SJSA1 (cell line): ENCODE results near the gene TRIM2. TPM values are rescaled to one million over a fixed set of nuclear protein-coding genes. Genes with fewer than 3 reads are reported as not detected.
A peak's percentile ranks its signal among the peaks of the same experiment; 100 is the strongest.

Source experiments
- DNase-seq, 2 experiments: peaks; one replicate each; pipeline ENCODE4 v3.0.0-alpha.2; 2015 to 2020; ENCODE audit warnings: low spot score in 2 of 2, low read depth in 1 of 2
- H3K27ac ChIP-seq: fragments of 250-450 bp; sonication (Bioruptor Pico); 2 replicates; pipeline ENCODE4 v1.5.1; 2020; ENCODE audit warnings: mild to moderate bottlenecking, moderate library complexity
- H3K27me3 ChIP-seq: fragments of 250-450 bp; sonication (Bioruptor Pico); replicated peaks from 2 replicates; pipeline ENCODE4 v1.5.1; 2020; ENCODE audit warnings: mild to moderate bottlenecking, moderate library complexity
- H3K36me3 ChIP-seq: fragments of 250-450 bp; sonication (Bioruptor Pico); 2 replicates; pipeline ENCODE4 v1.5.1; 2020; ENCODE audit warnings: mild to moderate bottlenecking
- H3K4me1 ChIP-seq: fragments of 250-450 bp; sonication (Bioruptor Pico); replicated peaks from 2 replicates; pipeline ENCODE4 v1.6.1; 2021; ENCODE audit warnings: mild to moderate bottlenecking
- H3K4me3 ChIP-seq: fragments of 250-450 bp; sonication (Bioruptor Pico); 2 replicates; pipeline ENCODE4 v1.5.1; 2020; ENCODE audit warnings: mild to moderate bottlenecking
- H3K9me3 ChIP-seq: fragments of 250-450 bp; sonication (Bioruptor Pico); replicated peaks from 2 replicates; pipeline ENCODE4 v1.5.1; 2020; ENCODE audit warnings: mild to moderate bottlenecking
- total RNA-seq: library from RNA; depleted of rRNA; stranded (reverse); fragments of >200 nt; shearing (Covaris generic); gene quantifications from 2 replicates; pipeline ENCODE4 v1.2.3, GENCODE V29; 2014

Gene TRIM2
- total RNA-seq, 1 experiment from 2014 or later: 22.4 TPM

- H3K4me3 ChIP-seq: no peak overlapping the region
- no peak overlapping the region for H3K27ac ChIP-seq
Measured at GRCh38 chr4:153252122-153252521, 47.9 kb downstream of the TRIM2 start.

GRCh38 chr4:153255233-153255632, 51.0 kb downstream of the TRIM2 start:
- no peaks in the 10 kb centered on the region; the same call in 1 of the 2 replicates for H3K36me3 ChIP-seq
- no peaks in the 10 kb centered on the region for H3K9me3 ChIP-seq
- no peak overlapping the region for H3K4me3 ChIP-seq
- no peaks in the 10 kb centered on the region for H3K27me3 ChIP-seq
- DNase-seq: no peak
- peaks cover 12% of the 10 kb centered on the region for H3K4me1 ChIP-seq
- H3K27ac ChIP-seq: no peak overlapping the region

More at GRCh38 chr4:153252122-153252521, 47.9 kb downstream of the TRIM2 start:
- no peak for DNase-seq
- no peaks in the 10 kb centered on the region for H3K27me3 ChIP-seq
- H3K36me3 ChIP-seq: no peaks in the 10 kb centered on the region; the same call in 1 of the 2 replicates
- H3K4me1 ChIP-seq: peaks cover 21% of the 10 kb centered on the region
- H3K9me3 ChIP-seq: no peaks in the 10 kb centered on the region

- H3K4me3 ChIP-seq: no peak overlapping the region
- H3K27ac ChIP-seq: no peak overlapping the region
- H3K36me3 ChIP-seq: no peaks in the 10 kb centered on the region; the same call in 1 of the 2 replicates
- H3K9me3 ChIP-seq: no peaks in the 10 kb centered on the region; the same call in 1 of the 2 replicates
- peak; percentile 48 to 74 for DNase-seq
- no peaks in the 10 kb centered on the region for H3K27me3 ChIP-seq
- peaks cover 18% of the 10 kb centered on the region for H3K4me1 ChIP-seq
Measured at GRCh38 chr4:153257151-153257620, 52.9 kb downstream of the TRIM2 start.

- no peak for DNase-seq
- Histone ChIP-seq H3K27me3 (no peaks in the 10 kb centered on the region), H3K36me3 (no peaks in the 10 kb centered on the region; the same call in 1 of the 2 replicates), H3K9me3 (no peaks in the 10 kb centered on the region; the same call in 1 of the 2 replicates), H3K4me1 (peaks cover 18% of the 10 kb centered on the region), H3K4me3 (no peak overlapping the region), H3K27ac (no peak overlapping the region)
Measured at GRCh38 chr4:153257991-153258390, 53.7 kb downstream of the TRIM2 start.

- Histone ChIP-seq H3K27ac (no peak overlapping the region), H3K9me3 (no peaks in the 10 kb centered on the region; the same call in 1 of the 2 replicates), H3K4me1 (peaks cover 18% of the 10 kb centered on the region), H3K4me3 (no peak overlapping the region), H3K36me3 (no peaks in the 10 kb centered on the region; the same call in 1 of the 2 replicates), H3K27me3 (no peaks in the 10 kb centered on the region)
- DNase-seq: no peak
Measured at GRCh38 chr4:153258750-153259149, 54.5 kb downstream of the TRIM2 start.

GRCh38 chr4:153259661-153260060, 55.4 kb downstream of the TRIM2 start:
- no peak overlapping the region for H3K4me3 ChIP-seq
- H3K4me1 ChIP-seq: peaks cover 18% of the 10 kb centered on the region
- DNase-seq: no peak
- H3K9me3 ChIP-seq: no peaks in the 10 kb centered on the region; the same call in 1 of the 2 replicates
- no peaks in the 10 kb centered on the region; the same call in 1 of the 2 replicates for H3K36me3 ChIP-seq
- no peak overlapping the region for H3K27ac ChIP-seq
- no peaks in the 10 kb centered on the region for H3K27me3 ChIP-seq

- Histone ChIP-seq H3K4me1 (peaks cover 18% of the 10 kb centered on the region), H3K27ac (no peak overlapping the region), H3K9me3 (no peaks in the 10 kb centered on the region; the same call in 1 of the 2 replicates), H3K27me3 (no peaks in the 10 kb centered on the region), H3K36me3 (no peaks in the 10 kb centered on the region; the same call in 1 of the 2 replicates), H3K4me3 (no peak overlapping the region)
- no peak for DNase-seq
Measured at GRCh38 chr4:153260132-153260531, 55.9 kb downstream of the TRIM2 start.

GRCh38 chr4:153260553-153261300, 56.5 kb downstream of the TRIM2 start:
- Histone ChIP-seq H3K36me3 (no peaks in the 10 kb centered on the region; the same call in 1 of the 2 replicates), H3K27ac (no peak overlapping the region), H3K27me3 (no peaks in the 10 kb centered on the region), H3K9me3 (no peaks in the 10 kb centered on the region; the same call in none of the 2 replicates), H3K4me1 (peaks cover 18% of the 10 kb centered on the region), H3K4me3 (no peak overlapping the region)
- DNase-seq: peak in 1 of 2 experiments; percentile 49

GRCh38 chr4:153261461-153261860, 57.2 kb downstream of the TRIM2 start:
- DNase-seq: no peak
- Histone ChIP-seq H3K36me3 (no peaks in the 10 kb centered on the region), H3K27me3 (no peaks in the 10 kb centered on the region), H3K27ac (no peak overlapping the region), H3K4me1 (peaks cover 18% of the 10 kb centered on the region), H3K4me3 (no peak overlapping the region), H3K9me3 (no peaks in the 10 kb centered on the region; the same call in none of the 2 replicates)

- no peak for DNase-seq
- no peaks in the 10 kb centered on the region; the same call in none of the 2 replicates for H3K9me3 ChIP-seq
- H3K27ac ChIP-seq: no peak overlapping the region
- no peaks in the 10 kb centered on the region for H3K36me3 ChIP-seq
- no peak overlapping the region for H3K4me3 ChIP-seq
- H3K27me3 ChIP-seq: no peaks in the 10 kb centered on the region
- peaks cover 16% of the 10 kb centered on the region for H3K4me1 ChIP-seq
Measured at GRCh38 chr4:153261914-153262313, 57.7 kb downstream of the TRIM2 start.

- no peak for DNase-seq
- H3K27ac ChIP-seq: no peak overlapping the region
- no peaks in the 10 kb centered on the region for H3K36me3 ChIP-seq
- no peak overlapping the region for H3K4me3 ChIP-seq
- peaks cover 12% of the 10 kb centered on the region; the same call in 1 of the 2 replicates for H3K4me1 ChIP-seq
- no peaks in the 10 kb centered on the region; the same call in none of the 2 replicates for H3K9me3 ChIP-seq
- no peaks in the 10 kb centered on the region for H3K27me3 ChIP-seq
Measured at GRCh38 chr4:153265306-153266047, 61.2 kb downstream of the TRIM2 start.

GRCh38 chr4:153266988-153267387, 62.7 kb downstream of the TRIM2 start:
- H3K27me3 ChIP-seq: no peaks in the 10 kb centered on the region
- no peaks in the 10 kb centered on the region; the same call in 1 of the 2 replicates for H3K9me3 ChIP-seq
- H3K27ac ChIP-seq: no peak overlapping the region
- DNase-seq: peak in 1 of 2 experiments; percentile 40
- peaks cover 7% of the 10 kb centered on the region; the same call in 1 of the 2 replicates for H3K4me1 ChIP-seq
- H3K36me3 ChIP-seq: no peaks in the 10 kb centered on the region
- H3K4me3 ChIP-seq: no peak overlapping the region

- DNase-seq: no peak
- Histone ChIP-seq H3K4me1 (peaks cover 7% of the 10 kb centered on the region; the same call in 1 of the 2 replicates), H3K9me3 (no peaks in the 10 kb centered on the region; the same call in 1 of the 2 replicates), H3K27me3 (no peaks in the 10 kb centered on the region), H3K4me3 (no peak overlapping the region), H3K36me3 (no peaks in the 10 kb centered on the region), H3K27ac (no peak overlapping the region)
Measured at GRCh38 chr4:153267890-153268289, 63.6 kb downstream of the TRIM2 start.
